Measurements from ENCODE around the gene SLC41A3.

The SLC41A3 gene

DNA sequence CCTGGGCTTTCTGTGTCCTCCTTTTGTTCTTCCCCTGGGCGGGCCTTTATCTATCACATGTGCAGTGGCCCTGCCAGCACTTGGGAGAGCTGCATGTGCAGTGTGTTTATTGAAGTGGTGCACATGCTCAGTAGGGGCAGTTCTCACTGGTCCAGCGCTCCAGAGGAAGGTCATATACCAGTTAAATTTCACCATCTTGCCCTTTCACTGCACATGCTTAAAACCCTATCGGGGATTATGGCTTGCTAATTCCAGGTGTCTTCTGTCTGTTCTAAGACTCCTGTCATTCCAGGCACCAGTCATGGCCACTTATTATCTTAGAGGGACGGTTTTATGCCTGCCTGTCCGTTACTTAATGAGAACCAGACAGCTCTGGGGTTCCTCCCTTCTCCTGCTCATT lies 62.7 kb downstream of the SLC41A3 start:
- TF ChIP-seq, protein P1, sequence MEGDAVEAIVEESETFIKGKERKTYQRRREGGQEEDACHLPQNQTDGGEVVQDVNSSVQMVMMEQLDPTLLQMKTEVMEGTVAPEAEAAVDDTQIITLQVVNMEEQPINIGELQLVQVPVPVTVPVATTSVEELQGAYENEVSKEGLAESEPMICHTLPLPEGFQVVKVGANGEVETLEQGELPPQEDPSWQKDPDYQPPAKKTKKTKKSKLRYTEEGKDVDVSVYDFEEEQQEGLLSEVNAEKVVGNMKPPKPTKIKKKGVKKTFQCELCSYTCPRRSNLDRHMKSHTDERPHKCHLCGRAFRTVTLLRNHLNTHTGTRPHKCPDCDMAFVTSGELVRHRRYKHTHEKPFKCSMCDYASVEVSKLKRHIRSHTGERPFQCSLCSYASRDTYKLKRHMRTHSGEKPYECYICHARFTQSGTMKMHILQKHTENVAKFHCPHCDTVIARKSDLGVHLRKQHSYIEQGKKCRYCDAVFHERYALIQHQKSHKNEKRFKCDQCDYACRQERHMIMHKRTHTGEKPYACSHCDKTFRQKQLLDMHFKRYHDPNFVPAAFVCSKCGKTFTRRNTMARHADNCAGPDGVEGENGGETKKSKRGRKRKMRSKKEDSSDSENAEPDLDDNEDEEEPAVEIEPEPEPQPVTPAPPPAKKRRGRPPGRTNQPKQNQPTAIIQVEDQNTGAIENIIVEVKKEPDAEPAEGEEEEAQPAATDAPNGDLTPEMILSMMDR (IDR thresholded peaks at IDR 0.05), result no peak
- TF ChIP-seq ZFX (IDR thresholded peaks at IDR 0.05; ENCODE audit: borderline replicate concordance), result no peak
- no peak overlapping the region for H3K27ac ChIP-seq

GRCh38 chr3:126019683-126020082 lies 64.2 kb downstream of the SLC41A3 start:
- H3K27ac ChIP-seq, result no peak overlapping the region
- TF ChIP-seq ZFX (IDR thresholded peaks at IDR 0.05; ENCODE audit: borderline replicate concordance), result no peak
- TF ChIP-seq, protein P1 (IDR thresholded peaks at IDR 0.05), result no peak

DNA sequence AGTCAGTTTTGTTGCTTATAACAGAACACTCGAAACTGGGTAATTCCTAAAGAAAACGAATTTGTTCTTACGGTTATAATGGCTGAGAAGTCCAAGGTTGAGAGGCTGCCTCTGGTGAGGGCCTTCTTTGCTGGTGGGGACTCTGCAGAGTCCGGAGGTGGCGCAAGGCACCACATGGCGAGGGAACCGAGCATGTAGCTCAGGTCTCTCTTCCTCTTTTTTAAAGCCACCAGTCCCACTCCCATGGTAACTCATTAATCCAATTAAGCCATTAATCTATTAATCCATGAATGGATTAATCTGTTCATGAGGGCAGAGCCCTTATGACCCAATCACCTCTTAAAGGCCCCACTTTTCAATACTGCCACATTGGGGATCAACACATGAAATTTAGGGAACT lies 64.9 kb downstream of the SLC41A3 start:
- no peak overlapping the region for H3K27ac ChIP-seq
- TF ChIP-seq ZFX (IDR thresholded peaks at IDR 0.05; ENCODE audit: borderline replicate concordance), result no peak
- TF ChIP-seq, protein P1 (IDR thresholded peaks at IDR 0.05), result no peak

GRCh38 chr3:126018545-126018944 lies 65.4 kb downstream of the SLC41A3 start:
- TF ChIP-seq ZFX (IDR thresholded peaks at IDR 0.05; ENCODE audit: borderline replicate concordance), result no peak
- TF ChIP-seq, protein P1 (IDR thresholded peaks at IDR 0.05), result no peak
- H3K27ac ChIP-seq, result no peak overlapping the region

GRCh38 chr3:126017362-126017761 lies 66.6 kb downstream of the SLC41A3 start:
- H3K27ac ChIP-seq, result no peak overlapping the region
- TF ChIP-seq, protein P1 (IDR thresholded peaks at IDR 0.05), result no peak
- TF ChIP-seq ZFX (IDR thresholded peaks at IDR 0.05; ENCODE audit: borderline replicate concordance), result no peak

GRCh38 chr3:126016616-126017015 lies 67.3 kb downstream of the SLC41A3 start:
- no peak for TF ChIP-seq ZFX (IDR thresholded peaks at IDR 0.05; ENCODE audit: borderline replicate concordance)
- TF ChIP-seq, protein P1 (IDR thresholded peaks at IDR 0.05), result no peak
- no peak overlapping the region for H3K27ac ChIP-seq

GRCh38 chr3:126015075-126015474 lies 68.8 kb downstream of the SLC41A3 start:
- TF ChIP-seq, protein P1 (IDR thresholded peaks at IDR 0.05), result no peak
- no peak overlapping the region for H3K27ac ChIP-seq

Measured in 22Rv1 (cell line).